Activated CD8-positive, alpha-beta memory T cell treated with anti-CD3 and anti-CD28 coated beads for 48 hours (primary cell): ENCODE data around the gene TMLHE.
"Not testable (repeated sequence)": the region's sequence is repeated elsewhere in the genome, so short reads cannot be mapped to it uniquely, and the experiment has no call there.

ENCODE experiments used
- DNase-seq, 3 experiments: peaks; one replicate each; pipeline ENCODE4 v3.0.0-alpha.2; 2020; ENCODE audit warnings: low read depth in 2 of 3, low spot score in 2 of 3

TMLHE gene

GRCh38 chrX:155612312-155613224, at the start of gene TMLHE, which contains the start of gene SPRY3:
TMLHE (minus strand) TSS chrX:155612952; CDS start chrX:155545276, 67,676 bp downstream.
SPRY3 (plus strand) TSS chrX:155612586.
- peak; percentile 11 to 33 (median 23) for DNase-seq

GRCh38 chrX:155662282-155662681, 49.5 kb upstream of the TMLHE start:
- DNase-seq: no peak

GRCh38 chrX:155645180-155645579, 32.4 kb upstream of the TMLHE start:
- DNase-seq: no peak

GRCh38 chrX:155643240-155643639, 30.5 kb upstream of the TMLHE start:
- DNase-seq: no peak

- not testable (repeated sequence) for DNase-seq
Measured at GRCh38 chrX:155641371-155641770, 28.6 kb upstream of the TMLHE start.

GRCh38 chrX:155637714-155638113, 25.0 kb upstream of the TMLHE start:
- DNase-seq: no peak

- DNase-seq: not testable (repeated sequence)
Measured at GRCh38 chrX:155635019-155635418, 22.3 kb upstream of the TMLHE start.

GRCh38 chrX:155632431-155633100, 19.8 kb upstream of the TMLHE start:
- DNase-seq: no peak

GRCh38 chrX:155620110-155620509, 7.4 kb upstream of the TMLHE start:
- not testable (repeated sequence) for DNase-seq

- no peak for DNase-seq
Measured at GRCh38 chrX:155615938-155616337, 3.2 kb upstream of the TMLHE start.

GRCh38 chrX:155613927-155614559, 1.3 kb upstream of the TMLHE start:
- DNase-seq: no peak

- DNase-seq: no peak
Measured at GRCh38 chrX:155611302-155611701, 1.4 kb downstream of the TMLHE start.

GRCh38 chrX:155592981-155593380, 19.8 kb downstream of the TMLHE start:
- DNase-seq: no peak

- DNase-seq: no peak
Measured at GRCh38 chrX:155592331-155592730, 20.4 kb downstream of the TMLHE start.

GRCh38 chrX:155577682-155578081, 35.1 kb downstream of the TMLHE start:
- DNase-seq: no peak

- DNase-seq: no peak
Measured at GRCh38 chrX:155563099-155563498, 49.7 kb downstream of the TMLHE start.

GRCh38 chrX:155544881-155545280, 67.9 kb downstream of the TMLHE start:
- DNase-seq: no peak

GRCh38 chrX:155535866-155536265, 76.9 kb downstream of the TMLHE start:
- no peak for DNase-seq

- DNase-seq: no peak
Measured at GRCh38 chrX:155534800-155535199, 78.0 kb downstream of the TMLHE start.

- DNase-seq: not testable (repeated sequence)
Measured at GRCh38 chrX:155527023-155527422, 85.7 kb downstream of the TMLHE start.

- DNase-seq: no peak
Measured at GRCh38 chrX:155514225-155514624, 98.5 kb downstream of the TMLHE start.

- DNase-seq: no peak
Measured at GRCh38 chrX:155505296-155505695, 107.5 kb downstream of the TMLHE start.
